H1 (cell line): ENCODE data around the gene TNNT3. TPM values are rescaled to one million over a fixed set of nuclear protein-coding genes. Genes with fewer than 3 reads are reported as not detected.

ENCODE experiments used
- CTCF ChIA-PET: fragments of 300-600 bp; sonication (Branson Sonifier 250); formaldehyde crosslinking; loops from one replicate; lab custom pipeline; 2021; ENCODE audit not compliant: partially characterized antibody; lab: Charles Lee
- POLR2A ChIA-PET: fragments of 300-600 bp; sonication (Branson Sonifier 250); formaldehyde crosslinking; loops from one replicate; lab custom pipeline; 2021; ENCODE audit warnings: inconsistent platforms; ENCODE audit not compliant: partially characterized antibody; lab: Charles Lee
- DNase-seq, 2 experiments: peaks; one replicate each; pipeline versions ENCODE4 v3.0.0 to v3.0.0-alpha.2; 2010 to 2022; ENCODE audit warnings: low spot score in 2 of 2, low read depth in 1 of 2, mixed read lengths in 1 of 2
- FAIRE-seq: peaks from 2 replicates; lab custom pipeline; 2011; peaks lifted over from hg19 to GRCh38; lab: Jason Lieb, UNC
- H2AFZ ChIP-seq: 2 replicates; pipeline ENCODE4 v1.8.1; 2012; ENCODE audit warnings: low read length, inconsistent platforms
- H2AK5ac ChIP-seq: 2 replicates; pipeline ENCODE4 v1.6.1; 2013; ENCODE audit warnings: low read depth, low read length
- H2BK120ac ChIP-seq: replicated peaks from 2 replicates; pipeline ENCODE3; 2013; ENCODE audit warnings: low read depth, low read length, inconsistent platforms
- H2BK12ac ChIP-seq: 2 replicates; pipeline ENCODE4 v1.6.1; 2013; ENCODE audit warnings: low read depth, low read length
- H2BK15ac ChIP-seq: 2 replicates; pipeline ENCODE4 v1.6.1; 2013; ENCODE audit warnings: low read length
- H2BK20ac ChIP-seq: 2 replicates; pipeline ENCODE4 v1.6.1; 2013; ENCODE audit warnings: low read length
- H2BK5ac ChIP-seq: 2 replicates; pipeline ENCODE4 v1.6.1; 2013; ENCODE audit warnings: low read depth, low read length
- H3K14ac ChIP-seq: 2 replicates; pipeline ENCODE4 v1.6.1; 2013; ENCODE audit warnings: inconsistent platforms; ENCODE audit not compliant: insufficient read length
- H3K18ac ChIP-seq: 2 replicates; pipeline ENCODE4 v1.6.1; 2013; ENCODE audit warnings: low read length; ENCODE audit errors: extremely low read depth
- H3K23ac ChIP-seq: 2 replicates; pipeline ENCODE4 v1.6.1; 2013; ENCODE audit warnings: inconsistent platforms; ENCODE audit not compliant: insufficient read length
- H3K23me2 ChIP-seq: 2 replicates; pipeline ENCODE4 v1.6.1; 2013; ENCODE audit warnings: low read depth, low read length
- H3K27ac ChIP-seq: 2 replicates; pipeline ENCODE4 v1.6.1; 2011; ENCODE audit warnings: low read depth, low read length, inconsistent platforms
- H3K27me3 ChIP-seq, 4 experiments: replicated peaks in 1 of 4; 1 replicate in 1 of 4; 2 replicates in 3 of 4; pipeline versions ENCODE4 v1.6.1 to v1.8.1; 2011 to 2013; ENCODE audit warnings: low read length in 3 of 4, mild to moderate bottlenecking in 3 of 4, inconsistent platforms in 2 of 4, mixed read lengths in 2 of 4, moderate library complexity in 1 of 4; ENCODE audit not compliant: control insufficient read depth in 3 of 4, insufficient read depth in 3 of 4; ENCODE audit errors: extremely low read depth in 1 of 4
- H3K36me3 ChIP-seq, 4 experiments: 2 replicates each; pipeline versions ENCODE4 v1.6.1 to v1.8.1; 2011 to 2013; ENCODE audit warnings: mild to moderate bottlenecking in 4 of 4, low read length in 3 of 4, moderate library complexity in 2 of 4, control low read depth in 1 of 4, inconsistent platforms in 1 of 4; ENCODE audit not compliant: insufficient read depth in 4 of 4, control insufficient read depth in 2 of 4
- H3K4ac ChIP-seq: replicated peaks from 2 replicates; pipeline ENCODE3; 2013; ENCODE audit warnings: low read length, low read depth, mixed read lengths, inconsistent platforms; ENCODE audit not compliant: insufficient read length
- H3K4me1 ChIP-seq, 4 experiments: replicated peaks in 1 of 4; 1 replicate in 1 of 4; 2 replicates in 3 of 4; pipeline versions ENCODE4 v1.6.1 to v1.8.1; 2011 to 2013; ENCODE audit warnings: low read length in 3 of 4, inconsistent platforms in 2 of 4, mixed read lengths in 1 of 4; ENCODE audit not compliant: insufficient read depth in 4 of 4, control insufficient read depth in 3 of 4
- H3K4me2 ChIP-seq, 2 experiments: 2 replicates each; pipeline versions ENCODE4 v1.6.1 to v1.8.1; 2011 to 2013; ENCODE audit warnings: low read depth in 2 of 2, low read length in 2 of 2, control low read depth in 1 of 2, inconsistent platforms in 1 of 2, mild to moderate bottlenecking in 1 of 2; ENCODE audit not compliant: insufficient read depth in 1 of 2
- H3K4me3 ChIP-seq, 4 experiments: fragments of 200-600, 300-600 bp in 1 of 4; sonication (generic), shearing (Covaris generic), sonication (Bioruptor Twin) in 1 of 4; 2 replicates each; pipeline versions ENCODE4 v1.5.1 to v1.8.1; 2011 to 2016; ENCODE audit warnings: low read length in 4 of 4, low read depth in 3 of 4, control low read depth in 2 of 4, inconsistent platforms in 2 of 4, mild to moderate bottlenecking in 2 of 4, mixed read lengths in 1 of 4, moderate library complexity in 1 of 4; ENCODE audit not compliant: insufficient read depth in 2 of 4; ENCODE audit errors: extremely low read depth in 1 of 4
- H3K56ac ChIP-seq: replicated peaks from 2 replicates; pipeline ENCODE3; 2013; ENCODE audit warnings: low read depth, mild to moderate bottlenecking, mixed read lengths, low read length, inconsistent platforms; ENCODE audit not compliant: insufficient read length
- H3K79me1 ChIP-seq: 2 replicates; pipeline ENCODE4 v1.6.1; 2013; ENCODE audit warnings: low read depth, low read length, control low read depth
- H3K79me2 ChIP-seq, 2 experiments: 2 replicates each; pipeline versions ENCODE4 v1.6.1 to v1.8.1; 2012 to 2013; ENCODE audit warnings: low read length in 2 of 2, mild to moderate bottlenecking in 2 of 2, inconsistent platforms in 1 of 2; ENCODE audit not compliant: insufficient read depth in 2 of 2, control insufficient read depth in 1 of 2
- H3K9ac ChIP-seq, 4 experiments: replicated peaks in 1 of 4; 1 replicate in 1 of 4; 2 replicates in 3 of 4; pipeline versions ENCODE4 v1.6.1 to v1.8.1; 2011 to 2013; ENCODE audit warnings: low read depth in 3 of 4, low read length in 3 of 4, control low read depth in 2 of 4, mild to moderate bottlenecking in 2 of 4, moderate library complexity in 2 of 4, inconsistent platforms in 1 of 4; ENCODE audit errors: extremely low read depth in 1 of 4
- H3K9me3 ChIP-seq, 2 experiments: 2 replicates each; pipeline versions ENCODE4 v1.6.1 to v1.8.1; 2012 to 2013; ENCODE audit warnings: mild to moderate bottlenecking in 2 of 2, moderate library complexity in 2 of 2, control low read depth in 1 of 2, inconsistent platforms in 1 of 2, low read depth in 1 of 2, low read length in 1 of 2, mixed read lengths in 1 of 2; ENCODE audit not compliant: insufficient read depth in 2 of 2
- H4K20me1 ChIP-seq, 2 experiments: replicated peaks in 1 of 2; 2 replicates each; pipeline versions ENCODE3 to v1.8.1; 2011 to 2013; ENCODE audit warnings: inconsistent platforms in 2 of 2, low read length in 2 of 2, mild to moderate bottlenecking in 1 of 2; ENCODE audit not compliant: insufficient read depth in 2 of 2, control insufficient read depth in 1 of 2
- H4K5ac ChIP-seq: 2 replicates; pipeline ENCODE4 v1.6.1; 2013; ENCODE audit warnings: low read length, low read depth, mixed read lengths, inconsistent platforms; ENCODE audit not compliant: insufficient read length
- H4K8ac ChIP-seq: 2 replicates; pipeline ENCODE4 v1.8.0; 2013; ENCODE audit warnings: mild to moderate bottlenecking, moderate library complexity, low read length, inconsistent platforms; ENCODE audit not compliant: insufficient read depth; ENCODE audit errors: extremely low read depth
- H4K91ac ChIP-seq: replicated peaks from 2 replicates; pipeline ENCODE3; 2013; ENCODE audit warnings: low read length, mixed read lengths, inconsistent platforms; ENCODE audit not compliant: insufficient read length
- BACH1 ChIP-seq: IDR thresholded peaks from 2 replicates; pipeline ENCODE4 v1.6.1; 2012; ENCODE audit warnings: low read length, improper control_type of control experiment
- CBX5 ChIP-seq: fragments of 300-800, 300-1000 bp; sonication (generic); IDR thresholded peaks from 2 replicates; pipeline ENCODE4 v1.7.1; 2016; ENCODE audit warnings: antibody characterized with exemption, low read length, low read depth
- CBX8 ChIP-seq: fragments of 300-800, 300-1000 bp; sonication (generic); IDR thresholded peaks from 2 replicates; pipeline ENCODE4 v1.7.1; 2016; ENCODE audit warnings: low read depth, low read length, borderline replicate concordance
- HDAC6 ChIP-seq: IDR thresholded peaks from one replicate; pipeline ENCODE4 v1.7.1; 2012; ENCODE audit warnings: low read depth, mild to moderate bottlenecking, inconsistent platforms, low read length, moderate library complexity
- PHF8 ChIP-seq: fragments of 200-600 bp; sonication (generic); conservative IDR thresholded peaks from 2 replicates; pipeline ENCODE4 v1.7.1; 2012; ENCODE audit warnings: low read depth, mild to moderate bottlenecking, inconsistent platforms, low read length, moderate library complexity
- RBBP5 ChIP-seq: IDR thresholded peaks from 2 replicates; pipeline ENCODE4 v1.7.1; 2012; ENCODE audit warnings: low read depth, mild to moderate bottlenecking, inconsistent platforms, low read length, moderate library complexity, borderline replicate concordance
- SP1 ChIP-seq: IDR thresholded peaks from 2 replicates; pipeline ENCODE4 v1.6.1; 2011; ENCODE audit warnings: low read depth, low read length
- TAF1 ChIP-seq: IDR thresholded peaks from 2 replicates; pipeline ENCODE4 v1.6.1; 2011; ENCODE audit warnings: mild to moderate bottlenecking, low read depth, low read length
- ZNF274 ChIP-seq: IDR thresholded peaks from 2 replicates; pipeline ENCODE4 v1.7.0; 2012; ENCODE audit warnings: low read length, borderline replicate concordance; ENCODE audit errors: extremely low read depth
- WGBS, 2 experiments: shearing (Covaris generic) in 1 of 2; methylation state at CpG; one replicate each; pipeline versions ENCODE4 v1.1.6 to v1.1.7; 2013 to 2015; ENCODE audit warnings: low lambda C conversion rate in 2 of 2, mixed read lengths in 2 of 2, inconsistent platforms in 1 of 2, low coverage in 1 of 2, missing lambda C conversion rate in 1 of 2; ENCODE audit not compliant: insufficient replicate concordance in 2 of 2, insufficient coverage in 1 of 2, insufficient read length in 1 of 2; ENCODE audit errors: extremely low coverage in 1 of 2, missing lambda C conversion rate in 1 of 2; 5-methylcytosine and 5-hydroxymethylcytosine counted together
- polyA plus RNA-seq, 7 experiments: library from polyadenylated mRNA; depleted of rRNA in 3 of 7; stranded (reverse) in 5 of 7; unstranded in 2 of 7; fragments of >200 nt in 5 of 7; fragments of 200-250 nt in 2 of 7; gene quantifications; 1 replicate in 5 of 7; 2 replicates in 1 of 7; 4 replicates in 1 of 7; pipeline versions ENCODE4 v1.2.1 to v1.2.3, GENCODE V29; 2011 to 2013; ENCODE audit warnings: missing spikeins in 2 of 7, mixed read lengths in 2 of 7
- total RNA-seq: library from RNA; stranded (reverse); fragmentation: NEBNext Ultra II Directional; extraction: Animal tissue kit (Norgen Biotek cat#: 25700); gene quantifications from 2 replicates; pipeline ENCODE4 v1.2.1, GENCODE V29; 2021
- TF ChIP-seq, protein P1 (sequence below): IDR thresholded peaks from 2 replicates; pipeline ENCODE4 v1.6.1; 2011; ENCODE audit warnings: low read length, improper control_type of control experiment
- TF ChIP-seq, protein P2 (sequence below), 3 experiments: IDR thresholded peaks; 1 replicate in 2 of 3; 2 replicates in 1 of 3; pipeline versions ENCODE4 v1.5.1 to v1.6.1; 2011; ENCODE audit warnings: low read length in 3 of 3, mild to moderate bottlenecking in 3 of 3, inconsistent platforms in 2 of 3, low read depth in 1 of 3, moderate library complexity in 1 of 3; ENCODE audit not compliant: insufficient read depth in 1 of 3; ENCODE audit errors: control extremely low read depth in 1 of 3

Gene TNNT3
- total and polyA plus RNA-seq, 2 of the 8 experiments (the other 6 are each of a cell fraction or from before 2014, with no cell fraction given) = not detected

DNA sequence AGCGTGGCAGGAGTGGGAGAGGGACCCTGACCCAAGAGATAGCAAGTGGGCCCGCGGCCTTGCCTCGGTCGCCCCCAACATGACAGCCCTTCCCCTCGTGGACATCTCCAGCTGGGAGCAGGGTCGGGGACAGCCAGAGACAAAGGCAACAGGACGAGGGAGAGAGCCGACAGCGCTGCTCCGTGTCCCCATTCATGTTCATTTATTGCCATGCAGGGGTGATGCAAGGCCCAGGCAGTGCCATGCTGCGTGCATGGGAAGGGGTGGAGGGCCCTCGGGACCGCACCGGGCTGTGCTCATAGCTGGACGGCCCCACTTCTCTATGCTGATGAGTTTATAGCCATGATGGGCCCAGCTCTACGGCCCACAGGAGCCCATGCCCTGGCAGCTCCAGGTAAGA, 40.3 kb downstream of the TNNT3 start:
- Histone ChIP-seq H4K8ac (no peak overlapping the region), H3K27me3 (no peaks in the 10 kb centered on the region), H3K18ac (no peak overlapping the region), H4K5ac (no peak overlapping the region), H3K4me1 (no peaks in the 10 kb centered on the region), H3K14ac (no peak overlapping the region), H2BK120ac (no peak overlapping the region), H3K9me3 (no peaks in the 10 kb centered on the region), H2BK20ac (no peak overlapping the region), H2BK12ac (no peak overlapping the region), H3K4me3 (no peak overlapping the region), H4K91ac (no peak overlapping the region), H2AFZ (no peak overlapping the region), H3K79me1 (no peaks in the 10 kb centered on the region), H3K79me2 (no peaks in the 10 kb centered on the region), H3K36me3 (no peaks in the 10 kb centered on the region), H3K9ac (no peak overlapping the region), H3K56ac (no peak overlapping the region), H2AK5ac (no peak overlapping the region), H4K20me1 (no peaks in the 10 kb centered on the region), H3K23ac (no peak overlapping the region), H3K4ac (no peak overlapping the region), H3K4me2 (no peak overlapping the region), H2BK5ac (no peak overlapping the region), H3K23me2 (no peaks in the 10 kb centered on the region), H2BK15ac (no peak overlapping the region), H3K27ac (no peak overlapping the region)
- ChIA-PET CTCF (interaction anchor here (1.3 to 18.8 kb wide), 5 partner anchors 11 to 195 kb away, joined by 4 to 416 read pairs (median 5); partner anchors contain the start of gene INS), POLR2A (interaction anchor here (0.8 to 1.1 kb wide), 3 partner anchors 8 to 190 kb away, joined by 3 read pairs; no protein-coding TSS in a partner anchor)
- whole genome bisulfite sequencing, 2 experiments = 80% methylated on average over 4 of the region's 17 CpGs; no CpG with 5 or more reads in 1 of the 2 experiments
- FAIRE-seq = no peak
- DNase-seq = no peak
- TF ChIP-seq ZNF274 (no peak), TAF1 (no peak), BACH1 (no peak), HDAC6 (no peak), SP1 (no peak), PHF8 (no peak), RBBP5 (no peak), CBX8 (no peak), CBX5 (no peak)
- TF ChIP-seq, protein P1, sequence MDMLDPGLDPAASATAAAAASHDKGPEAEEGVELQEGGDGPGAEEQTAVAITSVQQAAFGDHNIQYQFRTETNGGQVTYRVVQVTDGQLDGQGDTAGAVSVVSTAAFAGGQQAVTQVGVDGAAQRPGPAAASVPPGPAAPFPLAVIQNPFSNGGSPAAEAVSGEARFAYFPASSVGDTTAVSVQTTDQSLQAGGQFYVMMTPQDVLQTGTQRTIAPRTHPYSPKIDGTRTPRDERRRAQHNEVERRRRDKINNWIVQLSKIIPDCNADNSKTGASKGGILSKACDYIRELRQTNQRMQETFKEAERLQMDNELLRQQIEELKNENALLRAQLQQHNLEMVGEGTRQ = no peak
- TF ChIP-seq, protein P2, sequence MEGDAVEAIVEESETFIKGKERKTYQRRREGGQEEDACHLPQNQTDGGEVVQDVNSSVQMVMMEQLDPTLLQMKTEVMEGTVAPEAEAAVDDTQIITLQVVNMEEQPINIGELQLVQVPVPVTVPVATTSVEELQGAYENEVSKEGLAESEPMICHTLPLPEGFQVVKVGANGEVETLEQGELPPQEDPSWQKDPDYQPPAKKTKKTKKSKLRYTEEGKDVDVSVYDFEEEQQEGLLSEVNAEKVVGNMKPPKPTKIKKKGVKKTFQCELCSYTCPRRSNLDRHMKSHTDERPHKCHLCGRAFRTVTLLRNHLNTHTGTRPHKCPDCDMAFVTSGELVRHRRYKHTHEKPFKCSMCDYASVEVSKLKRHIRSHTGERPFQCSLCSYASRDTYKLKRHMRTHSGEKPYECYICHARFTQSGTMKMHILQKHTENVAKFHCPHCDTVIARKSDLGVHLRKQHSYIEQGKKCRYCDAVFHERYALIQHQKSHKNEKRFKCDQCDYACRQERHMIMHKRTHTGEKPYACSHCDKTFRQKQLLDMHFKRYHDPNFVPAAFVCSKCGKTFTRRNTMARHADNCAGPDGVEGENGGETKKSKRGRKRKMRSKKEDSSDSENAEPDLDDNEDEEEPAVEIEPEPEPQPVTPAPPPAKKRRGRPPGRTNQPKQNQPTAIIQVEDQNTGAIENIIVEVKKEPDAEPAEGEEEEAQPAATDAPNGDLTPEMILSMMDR (IDR thresholded peaks at IDR 0.05; ENCODE audit: control extremely low read depth in 1 of 3, insufficient read depth in 1 of 3, low read depth in 1 of 3, low read length in 3 of 3) = no peak
